Stimulated activated CD8-positive, alpha-beta memory T cell treated with anti-CD3 and anti-CD28 coated beads, Interleukin-15, amount 100 ng/mL, for 48 hours (primary cell): ENCODE data around the gene XYLT1.
"Not testable (repeated sequence)": the region's sequence is repeated elsewhere in the genome, so short reads cannot be mapped to it uniquely, and the experiment has no call there.

Experiments used
- DNase-seq, 2 donors: peaks; one replicate each; pipeline ENCODE4 v3.0.0-alpha.2; 2020; ENCODE audit warnings: low read depth in 2 of 2

XYLT1 gene, protein sequence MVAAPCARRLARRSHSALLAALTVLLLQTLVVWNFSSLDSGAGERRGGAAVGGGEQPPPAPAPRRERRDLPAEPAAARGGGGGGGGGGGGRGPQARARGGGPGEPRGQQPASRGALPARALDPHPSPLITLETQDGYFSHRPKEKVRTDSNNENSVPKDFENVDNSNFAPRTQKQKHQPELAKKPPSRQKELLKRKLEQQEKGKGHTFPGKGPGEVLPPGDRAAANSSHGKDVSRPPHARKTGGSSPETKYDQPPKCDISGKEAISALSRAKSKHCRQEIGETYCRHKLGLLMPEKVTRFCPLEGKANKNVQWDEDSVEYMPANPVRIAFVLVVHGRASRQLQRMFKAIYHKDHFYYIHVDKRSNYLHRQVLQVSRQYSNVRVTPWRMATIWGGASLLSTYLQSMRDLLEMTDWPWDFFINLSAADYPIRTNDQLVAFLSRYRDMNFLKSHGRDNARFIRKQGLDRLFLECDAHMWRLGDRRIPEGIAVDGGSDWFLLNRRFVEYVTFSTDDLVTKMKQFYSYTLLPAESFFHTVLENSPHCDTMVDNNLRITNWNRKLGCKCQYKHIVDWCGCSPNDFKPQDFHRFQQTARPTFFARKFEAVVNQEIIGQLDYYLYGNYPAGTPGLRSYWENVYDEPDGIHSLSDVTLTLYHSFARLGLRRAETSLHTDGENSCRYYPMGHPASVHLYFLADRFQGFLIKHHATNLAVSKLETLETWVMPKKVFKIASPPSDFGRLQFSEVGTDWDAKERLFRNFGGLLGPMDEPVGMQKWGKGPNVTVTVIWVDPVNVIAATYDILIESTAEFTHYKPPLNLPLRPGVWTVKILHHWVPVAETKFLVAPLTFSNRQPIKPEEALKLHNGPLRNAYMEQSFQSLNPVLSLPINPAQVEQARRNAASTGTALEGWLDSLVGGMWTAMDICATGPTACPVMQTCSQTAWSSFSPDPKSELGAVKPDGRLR

DNA sequence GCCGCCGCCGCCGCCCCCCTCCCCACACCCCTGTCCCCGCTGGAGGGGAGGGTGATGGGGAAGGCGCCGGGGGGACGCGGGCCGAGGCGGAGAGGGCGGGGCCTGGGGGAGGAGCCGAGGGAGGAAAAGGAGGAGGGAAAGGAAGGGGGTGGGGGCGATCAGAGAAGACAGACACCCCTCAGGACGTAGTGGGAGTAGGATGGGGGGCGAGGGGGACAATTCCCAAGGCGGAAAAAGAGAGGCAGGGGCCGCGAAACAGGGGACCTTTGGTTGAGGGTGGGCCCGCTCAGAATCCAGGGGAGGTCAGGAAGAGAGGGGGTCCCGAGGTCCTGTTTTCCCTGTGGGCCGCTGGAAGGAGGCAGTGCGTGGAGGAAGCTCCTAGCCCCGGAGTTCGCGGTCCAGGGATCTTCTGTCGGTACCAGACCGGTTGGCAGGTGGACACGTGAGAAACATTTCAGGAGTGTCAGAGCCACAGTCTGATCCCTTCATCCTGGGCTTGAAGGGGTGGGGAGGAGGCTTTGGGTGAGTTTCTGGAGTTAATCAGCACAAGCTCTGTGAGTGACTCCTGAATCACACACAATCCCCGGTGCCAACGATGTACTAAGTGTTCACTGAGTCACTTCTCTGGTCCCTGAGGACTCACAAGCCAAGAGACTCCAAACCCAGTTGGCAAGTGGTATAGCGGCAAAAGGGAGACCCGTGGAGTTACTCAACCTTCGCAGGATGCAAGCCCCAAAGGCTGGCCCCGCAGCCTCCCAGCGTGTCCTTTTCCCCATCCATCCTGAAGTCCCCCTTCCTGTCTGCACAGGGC, at the start of gene XYLT1:
Gene XYLT1, minus strand, starts transcription at position 53 of the 811 bp plus-strand sequence. CDS start 164 bp downstream, outside the sequence.
- DNase-seq, result no peak

GRCh38 chr16:17520111-17520510, 49.4 kb upstream of the XYLT1 start:
- DNase-seq, result no peak

- DNase-seq, result no peak
Measured at GRCh38 chr16:17519101-17519955, 48.6 kb upstream of the XYLT1 start.

- no peak for DNase-seq
Measured at GRCh38 chr16:17518441-17518840, 47.7 kb upstream of the XYLT1 start.

DNA sequence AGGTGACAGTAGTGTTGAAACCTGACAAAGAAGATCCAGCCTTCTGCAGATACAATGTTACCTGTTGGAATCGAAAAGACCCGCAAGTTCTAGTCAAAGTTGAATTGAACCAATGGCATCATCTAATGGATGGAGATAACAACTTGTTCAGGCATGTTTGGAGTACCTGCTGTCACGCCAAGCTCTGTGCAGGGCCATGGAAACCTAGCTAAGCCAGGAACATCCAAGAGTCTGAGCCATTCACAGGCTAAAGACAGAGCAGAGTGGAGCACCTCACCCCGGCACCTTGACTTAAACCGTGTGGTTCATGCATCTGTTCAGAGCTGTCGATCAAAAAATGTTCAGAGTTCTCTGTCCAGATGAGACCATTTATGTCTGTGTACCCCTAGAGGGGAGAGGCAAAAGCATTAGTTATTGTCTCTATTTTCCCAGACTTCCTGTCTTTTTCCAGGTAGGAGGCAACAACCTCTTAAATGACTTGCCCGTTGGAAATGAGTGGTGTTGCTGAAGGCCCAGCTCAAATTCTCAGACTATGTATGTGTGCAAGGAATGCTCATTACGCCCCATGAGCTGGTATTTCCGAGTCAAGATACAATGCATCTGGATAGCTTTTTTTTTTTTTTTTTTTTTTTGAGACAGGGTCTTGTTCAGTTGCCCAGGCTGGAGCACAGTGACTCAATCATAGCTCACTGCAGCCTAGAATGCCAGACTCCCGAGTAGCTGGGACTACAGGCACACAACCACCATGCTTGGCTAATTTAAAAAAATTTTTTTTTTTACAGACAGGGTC, 44.9 kb upstream of the XYLT1 start:
- no peak for DNase-seq

- no peak for DNase-seq
Measured at GRCh38 chr16:17512636-17513220, 42.0 kb upstream of the XYLT1 start.

DNA sequence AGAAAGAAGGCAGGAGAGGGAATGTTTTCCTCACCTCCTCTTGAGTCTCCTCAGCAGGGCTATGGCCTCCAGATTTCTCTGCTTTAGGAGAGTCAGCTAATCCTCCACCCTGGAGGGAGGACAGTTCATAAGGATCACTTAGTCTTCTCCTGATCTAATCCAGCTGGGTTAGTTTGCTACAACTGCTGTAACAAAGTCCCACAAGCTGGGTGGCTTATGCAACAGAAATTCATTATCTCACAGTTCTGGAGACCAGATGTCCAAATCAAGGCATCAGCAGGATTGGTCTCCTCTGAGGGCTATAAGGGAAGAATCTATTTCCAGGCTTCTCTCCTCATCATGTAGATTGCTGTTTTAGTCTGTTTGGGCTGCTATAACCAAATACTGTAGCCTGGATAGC, 40.6 kb upstream of the XYLT1 start:
- DNase-seq, result no peak

DNA sequence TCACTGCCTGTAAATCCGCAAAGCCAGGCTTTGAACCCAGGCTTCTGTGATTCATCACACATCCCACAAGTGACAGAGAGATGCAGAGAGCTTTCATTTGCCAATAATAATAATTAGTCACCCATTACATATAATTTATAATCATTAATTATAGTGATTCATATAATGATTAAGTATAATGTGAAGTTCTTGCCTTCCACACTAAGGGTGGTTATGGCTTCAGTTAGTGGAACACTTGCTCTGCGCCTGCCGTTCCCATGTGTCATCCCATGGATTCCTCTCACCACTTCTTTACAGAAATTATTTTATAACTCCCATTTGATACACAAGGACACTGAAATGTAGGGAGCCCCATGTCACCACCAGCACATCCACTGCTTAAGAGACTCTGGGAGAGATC, 39.8 kb upstream of the XYLT1 start:
- no peak for DNase-seq

DNA sequence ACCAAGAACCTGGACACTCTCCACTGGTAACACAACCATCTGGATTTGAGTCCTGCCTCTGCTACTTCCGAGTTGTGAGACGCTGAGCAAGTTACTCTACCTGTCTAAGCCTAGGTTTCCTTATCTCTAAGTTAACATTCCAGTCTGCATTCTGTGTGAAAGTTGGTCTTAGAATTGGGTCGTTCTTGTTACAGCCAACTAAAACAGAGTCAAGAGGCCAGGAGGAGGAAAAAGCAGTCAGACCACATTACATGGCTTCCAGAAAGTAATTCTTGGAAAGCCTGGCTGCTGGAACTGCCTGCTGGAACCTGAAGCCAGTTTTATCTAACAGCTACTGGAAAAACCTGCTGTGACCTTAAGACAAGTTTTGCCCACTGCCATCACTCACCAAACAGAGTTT, 38.4 kb upstream of the XYLT1 start:
- DNase-seq, result no peak

- no peak for DNase-seq
Measured at GRCh38 chr16:17508303-17508702, 37.5 kb upstream of the XYLT1 start.

- not testable (repeated sequence) for DNase-seq
Measured at GRCh38 chr16:17507516-17507915, 36.8 kb upstream of the XYLT1 start.

DNA sequence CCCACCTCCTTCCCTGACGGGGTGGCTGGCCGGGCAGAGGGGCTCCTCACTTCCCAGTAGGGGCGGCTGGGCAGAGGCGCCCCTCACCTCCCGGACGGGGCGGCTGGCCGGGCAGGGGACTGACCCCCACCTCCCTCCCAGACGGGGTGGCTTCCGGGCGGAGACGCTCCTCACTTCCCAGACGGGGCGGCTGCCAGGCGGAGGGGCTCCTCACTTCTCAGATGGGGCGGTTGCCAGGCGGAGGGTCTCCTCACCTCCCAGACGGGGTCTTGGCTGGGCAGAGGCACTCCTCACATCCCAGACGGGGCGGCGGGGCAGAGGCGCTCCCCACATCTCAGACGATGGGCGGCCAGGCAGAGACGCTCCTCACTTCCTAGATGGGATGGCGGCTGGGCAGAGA, 35.1 kb upstream of the XYLT1 start:
- DNase-seq, result not testable (repeated sequence)

DNA sequence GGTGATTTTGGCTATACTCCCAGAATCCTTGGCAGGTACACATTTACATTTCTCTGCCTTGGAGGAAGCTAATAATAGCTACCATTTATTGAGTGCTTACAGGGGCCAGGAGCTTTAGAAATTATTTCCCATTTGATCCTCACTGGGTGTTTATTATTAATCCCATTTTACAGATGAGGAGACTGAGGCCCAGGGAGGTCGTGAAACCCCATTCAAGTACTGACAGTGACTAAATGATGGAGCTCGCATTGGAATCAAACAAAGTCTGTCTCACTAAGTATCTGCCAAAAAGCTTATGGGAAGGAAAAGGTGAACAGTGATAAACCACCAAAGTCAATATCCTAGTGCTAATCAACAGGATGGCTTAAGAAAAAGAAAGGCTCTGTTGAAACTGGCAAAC, 33.3 kb upstream of the XYLT1 start:
- DNase-seq, result no peak

GRCh38 chr16:17503331-17503730, 32.6 kb upstream of the XYLT1 start:
- DNase-seq, result no peak

DNA sequence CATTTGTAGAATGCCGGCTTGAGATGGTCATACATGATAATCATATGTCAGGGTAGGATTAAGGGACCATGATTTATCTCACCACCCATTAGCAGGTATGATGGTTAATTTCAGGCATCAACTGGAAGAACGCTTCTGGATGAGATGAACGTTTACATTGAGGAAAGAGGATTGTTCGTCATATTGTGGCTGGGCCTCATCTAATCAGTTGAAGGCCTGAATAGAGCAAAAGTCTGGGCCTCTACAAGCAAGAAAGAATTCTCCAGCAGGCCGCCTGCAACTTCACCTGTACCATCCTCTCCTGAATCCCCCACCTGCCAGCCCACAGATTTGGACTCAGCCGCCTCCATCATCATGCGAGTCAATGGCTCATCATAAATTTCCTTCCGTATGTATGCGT, 30.6 kb upstream of the XYLT1 start:
- DNase-seq, result no peak

DNA sequence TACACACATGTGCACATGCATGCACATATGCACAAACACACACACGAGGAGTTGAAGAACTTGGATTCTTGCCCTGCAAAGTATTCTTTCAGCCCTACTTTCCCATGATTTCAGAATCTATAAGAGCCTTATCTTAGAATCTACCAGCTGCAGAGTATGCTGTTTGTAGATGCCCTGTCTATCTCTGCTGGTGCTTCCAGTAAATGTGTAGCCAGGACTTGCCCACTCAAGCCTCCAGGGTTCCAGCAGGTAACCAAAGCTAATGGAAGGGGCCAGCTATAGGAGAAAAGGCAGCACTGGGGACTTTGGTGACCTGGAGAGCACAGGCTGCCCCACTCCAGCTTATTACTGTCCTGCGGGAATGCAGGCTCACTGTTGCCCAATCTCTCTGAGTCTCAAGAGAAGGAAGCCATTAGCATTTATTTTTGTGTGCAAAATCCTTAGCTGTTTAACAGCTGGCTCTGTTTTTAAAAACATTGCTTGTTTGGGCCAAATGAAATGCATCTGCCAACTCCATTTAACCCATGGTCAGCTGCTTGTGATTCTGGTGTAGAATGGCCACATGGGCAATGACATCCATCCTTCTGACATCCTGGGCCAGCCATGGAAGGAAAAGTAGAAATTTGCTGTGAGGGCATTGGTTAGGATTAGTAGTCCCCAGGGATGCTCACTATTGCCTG, 28.6 kb upstream of the XYLT1 start:
- DNase-seq, result no peak

DNA sequence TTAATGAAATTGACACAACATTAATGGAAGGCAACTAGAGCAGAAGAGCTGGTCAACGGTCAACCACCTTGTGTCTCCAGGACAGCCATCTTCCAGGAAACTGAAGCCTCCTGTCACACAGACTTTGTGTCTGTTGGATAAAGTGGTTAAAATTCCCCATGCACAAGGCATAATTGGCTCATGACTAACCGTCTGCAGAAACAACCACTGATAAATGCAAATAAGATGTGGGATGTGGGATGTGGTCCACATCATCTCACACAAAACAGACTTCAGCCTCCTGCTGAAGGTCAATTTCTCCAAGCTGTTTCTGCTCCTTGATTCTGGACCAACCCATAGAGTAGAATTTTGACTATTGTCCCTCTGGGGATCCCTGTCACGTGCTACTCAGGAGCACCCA, 26.9 kb upstream of the XYLT1 start:
- no peak for DNase-seq

DNA sequence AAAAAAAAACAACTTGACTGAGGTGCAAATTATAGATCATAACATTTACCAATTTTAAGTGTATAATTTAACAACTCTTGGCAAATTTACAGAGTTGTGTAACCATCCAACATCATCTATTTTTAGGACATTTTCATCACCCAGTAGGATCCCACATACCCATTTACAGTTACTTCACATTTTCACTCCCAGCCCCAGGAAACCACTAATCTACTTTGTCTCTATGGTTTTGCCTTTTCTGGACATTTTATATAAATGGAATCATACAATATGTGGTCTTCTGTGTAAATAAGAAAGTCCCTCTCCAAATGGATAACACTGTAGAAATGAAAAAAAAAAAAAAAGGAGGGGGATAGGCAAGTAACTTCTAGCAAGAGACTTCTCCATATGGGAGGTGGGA, 26.1 kb upstream of the XYLT1 start:
- DNase-seq, result no peak

DNA sequence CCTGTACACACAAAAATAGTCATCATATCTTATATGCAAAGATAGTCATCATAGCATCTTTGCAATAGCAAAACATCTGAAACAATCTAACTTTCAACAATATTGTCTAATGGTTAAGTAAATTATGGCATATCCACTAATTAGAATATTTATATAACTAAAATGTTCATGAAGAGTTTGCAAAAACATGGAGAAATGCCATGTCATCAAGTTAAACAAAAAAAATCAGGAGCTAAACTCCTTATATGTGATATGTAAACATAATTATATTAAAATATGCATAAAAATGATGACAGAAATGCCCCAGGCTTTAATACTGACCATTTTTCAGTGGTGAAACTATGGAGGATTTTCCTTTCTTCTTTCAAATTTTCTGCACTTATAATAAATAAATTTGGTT, 22.3 kb upstream of the XYLT1 start:
- DNase-seq, result no peak
